SK-N-MC (cell line): ENCODE data around the gene DENND1C.

Experiments
- EZH2 ChIP-seq: fragments of 200-600 bp; sonication (generic); IDR thresholded peaks from one replicate; pipeline ENCODE4 v1.6.1; 2017; ENCODE audit warnings: antibody characterized with exemption
- FOXP2 ChIP-seq: optimal IDR thresholded peaks from 2 replicates; pipeline ENCODE3; 2011; ENCODE audit warnings: mild to moderate bottlenecking, moderate library complexity; ENCODE audit not compliant: insufficient read depth; ENCODE audit errors: extremely low read length, control extremely low read depth
- POLR2AphosphoS5 ChIP-seq: IDR thresholded peaks from 2 replicates; pipeline ENCODE4 v1.6.1; 2012; ENCODE audit warnings: mild to moderate bottlenecking, low read depth, low read length, borderline replicate concordance

DNA sequence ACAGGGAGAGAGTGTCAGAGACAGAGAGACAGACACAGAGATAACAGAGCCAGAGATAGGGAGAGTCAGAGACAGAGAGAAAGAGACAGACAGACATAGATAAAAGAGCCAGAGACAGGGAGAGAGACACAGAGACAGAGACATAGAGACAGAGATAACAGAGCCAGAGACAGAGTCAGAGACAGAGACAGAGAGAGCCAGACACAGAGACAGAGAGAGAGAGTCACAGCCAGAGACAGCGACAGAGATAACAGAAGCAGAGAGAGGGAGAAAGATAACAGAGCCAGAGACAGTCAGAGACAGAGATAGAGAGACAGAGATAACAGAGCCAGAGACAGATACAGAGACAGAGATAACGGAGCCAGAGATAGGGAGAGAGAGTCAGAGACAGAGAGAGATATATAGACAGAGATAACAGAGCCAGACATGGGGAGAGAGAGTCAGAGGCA, 48.4 kb upstream of the DENND1C start:
- TF ChIP-seq EZH2 (no peak), POLR2AphosphoS5 (no peak), FOXP2 (no peak)
